HG02840 (cell line): Measurements from ENCODE around the gene LRRC34.
A peak's percentile ranks its signal among the peaks of the same experiment; 100 is the strongest.

Experiments
- ATAC-seq: cut with Tn5 transposase; IDR thresholded peaks from one replicate; pipeline ENCODE4 v1.9.1; 2021; ENCODE audit warnings: mild to moderate bottlenecking, moderate library complexity, moderate number of reproducible peaks; ENCODE audit not compliant: unreplicated experiment, low FRiP score

Gene LRRC34

GRCh38 chr3:169815590-169816150 lies 3.0 kb upstream of the LRRC34 start:
- no peak for ATAC-seq

GRCh38 chr3:169813757-169814517 lies 1.2 kb upstream of the LRRC34 start:
- ATAC-seq: peak; percentile 84

GRCh38 chr3:169813278-169813677 lies 574 bp upstream of the LRRC34 start:
- no peak for ATAC-seq

GRCh38 chr3:169811631-169812331 lies 923 bp downstream of the LRRC34 start:
- ATAC-seq: peak; percentile 3

GRCh38 chr3:169809230-169809795 lies 3.4 kb downstream of the LRRC34 start:
- ATAC-seq: no peak

- ATAC-seq: no peak
Measured at GRCh38 chr3:169804681-169805080, 8.0 kb downstream of the LRRC34 start.

GRCh38 chr3:169792359-169792758 lies 20.3 kb downstream of the LRRC34 start:
- no peak for ATAC-seq

GRCh38 chr3:169790687-169791429 lies 21.8 kb downstream of the LRRC34 start:
- no peak for ATAC-seq

GRCh38 chr3:169790219-169790618 lies 22.5 kb downstream of the LRRC34 start:
- ATAC-seq: no peak

GRCh38 chr3:169787791-169788190 lies 24.9 kb downstream of the LRRC34 start:
- no peak for ATAC-seq

- no peak for ATAC-seq
Measured at GRCh38 chr3:169787120-169787519, 25.6 kb downstream of the LRRC34 start.

- ATAC-seq: no peak
Measured at GRCh38 chr3:169781209-169781855, 31.4 kb downstream of the LRRC34 start.

GRCh38 chr3:169780742-169781141 lies 32.0 kb downstream of the LRRC34 start:
- ATAC-seq: no peak

- ATAC-seq: no peak
Measured at GRCh38 chr3:169777822-169778221, 34.9 kb downstream of the LRRC34 start.

GRCh38 chr3:169774186-169774585 lies 38.5 kb downstream of the LRRC34 start:
- no peak for ATAC-seq

GRCh38 chr3:169772897-169773816 lies 39.5 kb downstream of the LRRC34 start, which contains the start of gene MYNN:
TSS of gene MYNN (plus strand) at chr3:169773396. CDS start at chr3:169774296, 900 bp downstream.
- ATAC-seq: peak; percentile 85

GRCh38 chr3:169772305-169772896 lies 40.3 kb downstream of the LRRC34 start:
- ATAC-seq: peak; percentile 16

- ATAC-seq: peak; percentile 22
Measured at GRCh38 chr3:169771497-169772304, 41.0 kb downstream of the LRRC34 start.
